DOHH2 (cell line): ENCODE measurements around the gene RAET1E.

Experiments
- EZH2phosphoT487 ChIP-seq: fragments of 200-600 bp; sonication (generic); IDR thresholded peaks from 2 replicates; pipeline ENCODE4 v1.6.1; 2017; ENCODE audit warnings: borderline replicate concordance, mild to moderate bottlenecking, antibody characterized with exemption, low read length, moderate library complexity, mixed read lengths
- TF ChIP-seq, protein P1 (sequence below): fragments of 200-600 bp; sonication (generic); IDR thresholded peaks from one replicate; pipeline ENCODE4 v1.5.1; 2014; ENCODE audit warnings: antibody characterized with exemption, mild to moderate bottlenecking, low read depth, low read length; ENCODE audit not compliant: poor library complexity, severe bottlenecking

DNA sequence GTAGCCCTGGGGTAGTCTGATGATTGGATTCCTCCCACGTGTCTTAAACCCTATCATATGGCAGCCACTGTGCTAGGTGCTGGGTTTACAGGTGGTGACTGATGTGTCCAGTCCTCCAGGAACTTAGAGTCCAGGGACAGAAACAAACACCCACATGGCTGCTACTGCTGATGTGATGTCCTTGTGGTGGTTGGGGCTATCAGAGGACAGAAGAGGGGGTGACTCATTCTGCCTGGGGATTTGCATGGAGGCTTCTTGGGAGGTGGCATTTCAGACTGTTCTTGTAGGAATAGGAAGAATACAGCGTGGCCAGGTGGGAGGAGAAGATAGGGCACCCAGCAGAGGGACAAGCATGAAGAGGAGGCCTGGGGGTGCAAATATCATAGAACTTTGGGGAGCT, 15.2 kb upstream of the RAET1E start:
- TF ChIP-seq, protein P1, sequence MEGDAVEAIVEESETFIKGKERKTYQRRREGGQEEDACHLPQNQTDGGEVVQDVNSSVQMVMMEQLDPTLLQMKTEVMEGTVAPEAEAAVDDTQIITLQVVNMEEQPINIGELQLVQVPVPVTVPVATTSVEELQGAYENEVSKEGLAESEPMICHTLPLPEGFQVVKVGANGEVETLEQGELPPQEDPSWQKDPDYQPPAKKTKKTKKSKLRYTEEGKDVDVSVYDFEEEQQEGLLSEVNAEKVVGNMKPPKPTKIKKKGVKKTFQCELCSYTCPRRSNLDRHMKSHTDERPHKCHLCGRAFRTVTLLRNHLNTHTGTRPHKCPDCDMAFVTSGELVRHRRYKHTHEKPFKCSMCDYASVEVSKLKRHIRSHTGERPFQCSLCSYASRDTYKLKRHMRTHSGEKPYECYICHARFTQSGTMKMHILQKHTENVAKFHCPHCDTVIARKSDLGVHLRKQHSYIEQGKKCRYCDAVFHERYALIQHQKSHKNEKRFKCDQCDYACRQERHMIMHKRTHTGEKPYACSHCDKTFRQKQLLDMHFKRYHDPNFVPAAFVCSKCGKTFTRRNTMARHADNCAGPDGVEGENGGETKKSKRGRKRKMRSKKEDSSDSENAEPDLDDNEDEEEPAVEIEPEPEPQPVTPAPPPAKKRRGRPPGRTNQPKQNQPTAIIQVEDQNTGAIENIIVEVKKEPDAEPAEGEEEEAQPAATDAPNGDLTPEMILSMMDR: no peak
- no peak for TF ChIP-seq EZH2phosphoT487
